Globus pallidus (tissue), 1 donor: ENCODE measurements around the gene CD38.
"Not testable (repeated sequence)": the region's sequence is repeated elsewhere in the genome, so short reads cannot be mapped to it uniquely, and the experiment has no call there.

Experiments used
- DNase-seq: peaks from one replicate; pipeline ENCODE4 v3.0.0-alpha.2; 2015; ENCODE audit warnings: low spot score

Gene CD38

DNA sequence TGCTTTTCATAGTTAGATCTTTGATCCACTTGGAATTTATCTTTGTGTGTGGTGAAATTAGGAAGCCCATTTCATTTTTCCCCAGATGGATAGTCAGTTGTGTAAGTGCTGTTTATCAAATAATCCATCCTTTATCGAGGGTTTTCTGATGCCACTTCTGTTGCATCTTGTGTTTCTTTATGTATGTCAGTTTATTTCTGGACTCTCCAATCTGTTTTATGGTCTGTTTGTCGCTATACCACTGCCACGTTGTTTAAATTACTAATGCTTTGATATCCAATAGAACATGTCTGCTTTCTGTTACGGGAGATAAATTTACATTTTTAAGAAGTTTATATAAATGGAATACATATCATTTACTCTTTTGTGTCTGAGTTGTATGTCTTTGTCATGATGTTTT is 21.0 kb downstream of the CD38 start:
- no peak for DNase-seq

DNA sequence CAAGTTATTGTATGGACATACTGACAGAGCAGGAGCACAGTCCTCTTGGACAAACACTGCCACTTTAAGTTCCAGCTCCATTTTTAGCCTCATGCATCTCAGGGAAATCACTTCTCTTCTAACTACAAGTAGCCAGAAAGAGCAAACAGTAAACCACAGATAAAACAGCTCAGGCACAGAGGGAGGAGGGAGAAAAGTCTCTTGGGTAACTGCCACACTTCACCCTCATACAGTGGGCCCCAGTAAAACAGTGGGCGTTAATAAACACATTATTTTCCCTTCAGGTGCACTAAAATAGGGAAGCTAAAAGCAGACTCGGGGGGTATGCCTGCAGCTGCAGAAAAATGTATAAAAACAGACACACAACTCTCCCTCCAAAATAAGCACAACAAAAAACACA is 21.6 kb downstream of the CD38 start:
- no peak for DNase-seq

DNA sequence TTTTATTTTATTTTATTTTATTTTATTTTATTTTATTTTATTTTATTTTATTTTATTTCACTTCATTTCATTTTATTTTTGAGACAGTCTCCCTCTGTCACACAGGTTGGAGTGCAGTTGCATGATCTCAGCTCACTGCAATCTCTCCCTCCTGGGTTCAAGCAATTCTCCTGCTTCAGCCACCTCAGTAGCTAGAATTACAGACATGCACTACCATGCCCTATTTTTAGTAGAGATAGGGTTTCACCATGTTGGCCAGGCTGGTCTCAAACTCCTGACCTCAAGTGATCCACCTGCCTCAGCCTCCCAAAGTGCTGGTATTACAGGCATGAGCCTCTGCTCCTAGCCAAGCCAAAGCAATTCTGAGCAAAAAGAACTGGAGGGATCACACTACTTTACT is 24.4 kb downstream of the CD38 start:
- DNase-seq = not testable (repeated sequence)

DNA sequence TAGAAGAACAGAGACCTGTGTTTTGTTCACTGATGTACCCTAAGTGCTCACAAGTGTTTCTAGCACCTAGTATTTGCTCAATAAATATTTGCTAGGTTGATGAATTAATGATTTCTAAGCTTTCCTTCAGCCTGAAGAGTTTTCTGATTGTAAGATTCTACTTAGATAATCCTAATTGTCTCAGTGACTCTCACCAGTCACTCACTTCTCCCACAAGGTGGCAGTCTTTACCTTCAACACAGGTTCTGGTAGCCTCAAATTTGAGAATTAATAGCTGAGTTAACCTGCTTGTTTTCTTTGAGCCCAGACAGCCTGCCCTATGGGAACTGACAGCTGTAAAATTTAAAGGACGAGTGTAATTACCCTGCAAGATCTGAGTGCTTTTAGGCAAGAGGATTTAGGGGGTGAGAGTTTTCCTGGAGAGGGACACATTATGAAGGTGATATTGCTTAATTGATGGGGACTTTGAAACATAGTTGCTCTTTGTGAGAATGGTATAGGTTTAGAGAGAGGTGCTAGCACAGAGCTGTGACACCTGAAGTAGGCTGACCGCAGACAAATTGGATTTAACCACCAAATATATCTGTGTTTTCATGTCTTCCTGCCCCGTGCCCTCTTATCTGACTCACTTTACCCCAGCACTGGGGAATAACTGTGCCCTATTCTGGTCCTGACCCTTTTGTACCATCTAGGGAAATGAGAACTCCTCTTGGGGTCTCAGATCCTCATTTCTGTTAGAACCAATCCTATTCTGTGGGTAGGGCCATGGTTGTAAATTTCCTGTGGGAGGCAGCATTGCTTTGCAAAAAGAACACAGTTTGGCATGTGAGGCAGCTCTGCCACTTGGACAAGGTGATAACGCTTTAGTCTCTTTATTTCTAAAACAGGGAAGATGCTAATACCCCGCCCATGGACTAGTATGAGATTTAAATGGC is 27.7 kb downstream of the CD38 start:
- peak; percentile 12 for DNase-seq

DNA sequence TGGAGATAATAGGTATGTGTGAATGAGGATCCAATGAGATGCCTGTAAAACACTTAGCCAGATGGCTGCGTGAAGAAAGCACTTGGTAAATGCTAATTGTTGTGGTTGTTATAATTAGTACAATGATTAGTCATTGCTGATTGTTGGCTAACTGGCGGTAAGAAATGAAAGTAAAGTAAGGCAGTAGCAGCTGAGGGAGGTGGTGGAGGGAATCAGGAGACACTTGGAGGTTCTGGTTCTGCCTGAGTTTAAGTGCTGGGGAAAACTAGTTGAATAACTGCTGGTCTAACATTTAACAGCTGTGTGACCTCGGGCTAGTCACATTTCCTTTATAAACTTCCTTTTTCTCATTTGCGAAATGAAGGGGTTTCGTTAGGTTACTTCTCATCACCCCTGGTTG is 30.9 kb downstream of the CD38 start:
- DNase-seq = no peak

DNA sequence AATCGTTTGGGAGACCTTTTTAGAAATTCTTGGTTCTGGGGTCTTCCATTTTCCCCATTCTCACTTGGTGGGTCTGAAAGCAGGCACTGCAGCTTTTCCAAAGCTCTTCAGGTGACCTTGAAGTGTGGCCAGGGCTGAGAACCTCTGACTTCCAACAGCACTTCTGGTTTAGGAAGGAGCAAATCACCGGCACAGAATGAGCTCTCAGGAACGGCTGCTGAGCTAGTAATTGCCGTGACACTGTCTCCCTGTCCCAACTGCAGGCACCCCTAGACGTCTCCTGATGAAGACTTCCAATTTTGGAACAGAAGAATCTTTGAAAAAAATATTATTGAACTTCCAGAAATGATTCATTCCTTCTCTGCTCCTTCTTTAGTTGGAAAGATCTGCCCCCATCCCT is 31.3 kb downstream of the CD38 start:
- no peak for DNase-seq

DNA sequence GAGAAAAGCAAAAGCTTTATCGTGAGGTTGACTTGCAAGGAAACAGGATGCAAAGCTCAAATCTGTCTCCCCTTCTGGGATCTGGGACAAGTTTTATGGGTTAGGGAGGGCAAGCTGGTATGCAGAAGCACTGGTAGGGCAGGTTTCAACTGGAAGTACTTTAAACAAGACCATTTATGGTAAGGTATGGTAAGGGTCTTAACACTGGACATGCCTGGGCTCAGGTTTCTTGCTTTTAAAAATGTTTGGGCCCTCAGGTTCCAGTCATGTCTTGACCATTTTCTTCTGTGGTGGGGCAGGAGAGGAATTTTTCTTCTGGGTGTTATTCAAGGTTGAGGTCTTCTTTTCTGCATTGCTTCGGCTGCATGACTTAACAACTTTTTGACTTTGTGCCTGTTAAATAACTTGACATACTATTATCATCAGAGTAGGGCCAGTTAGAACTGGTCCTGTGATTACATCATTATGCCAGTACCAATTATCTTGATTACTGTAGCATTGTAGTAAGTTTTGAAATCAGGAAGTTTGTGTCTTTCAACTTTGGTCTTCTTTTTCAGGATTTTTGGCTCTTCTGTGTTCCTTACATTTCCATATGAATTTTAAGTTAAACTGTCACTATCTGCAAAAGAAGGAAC is 33.7 kb downstream of the CD38 start:
- DNase-seq = no peak

DNA sequence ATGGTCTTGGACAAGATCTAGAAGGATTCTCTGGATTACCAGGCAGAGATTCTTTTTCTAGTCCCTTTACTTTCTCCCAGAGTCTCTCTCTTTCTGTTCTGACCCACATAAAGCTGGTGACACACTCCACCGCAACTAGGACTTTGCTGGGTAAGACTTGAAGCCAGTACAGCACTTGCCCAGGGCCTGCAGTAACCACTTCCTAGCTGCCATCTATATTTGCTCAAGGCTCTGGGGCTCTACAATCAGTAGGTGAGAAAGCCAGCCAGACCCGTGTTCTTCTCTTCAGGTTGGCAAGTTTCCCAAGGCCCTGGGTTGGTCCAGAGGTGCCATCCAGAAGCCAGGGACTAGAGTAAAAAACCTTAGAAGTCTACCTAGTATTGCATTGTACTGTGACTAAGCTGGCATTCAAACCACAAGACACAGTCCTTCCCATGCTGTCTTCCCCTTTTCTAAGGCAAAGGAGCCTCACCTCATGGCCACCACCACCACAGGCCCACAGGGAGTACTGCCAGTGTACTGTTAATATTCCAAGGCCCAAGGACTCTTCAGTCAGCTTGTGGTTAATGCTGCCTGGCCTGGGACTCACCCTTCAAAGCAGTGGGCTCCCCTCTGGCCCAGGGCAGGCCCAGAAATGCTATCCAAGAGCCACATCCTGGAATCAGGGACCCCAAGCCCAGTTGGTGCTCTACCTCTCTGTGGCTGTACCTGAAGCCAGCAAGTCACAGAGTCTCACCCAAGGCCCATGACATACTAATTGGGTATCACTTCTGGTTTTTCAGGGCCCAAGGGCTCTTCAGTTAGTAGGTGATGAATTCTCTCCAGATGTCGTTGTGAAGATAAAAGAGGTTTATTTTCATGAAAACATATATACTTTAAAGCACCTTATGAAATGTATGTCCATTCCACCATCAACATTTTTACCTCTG is 54.7 kb downstream of the CD38 start:
- DNase-seq = no peak

DNA sequence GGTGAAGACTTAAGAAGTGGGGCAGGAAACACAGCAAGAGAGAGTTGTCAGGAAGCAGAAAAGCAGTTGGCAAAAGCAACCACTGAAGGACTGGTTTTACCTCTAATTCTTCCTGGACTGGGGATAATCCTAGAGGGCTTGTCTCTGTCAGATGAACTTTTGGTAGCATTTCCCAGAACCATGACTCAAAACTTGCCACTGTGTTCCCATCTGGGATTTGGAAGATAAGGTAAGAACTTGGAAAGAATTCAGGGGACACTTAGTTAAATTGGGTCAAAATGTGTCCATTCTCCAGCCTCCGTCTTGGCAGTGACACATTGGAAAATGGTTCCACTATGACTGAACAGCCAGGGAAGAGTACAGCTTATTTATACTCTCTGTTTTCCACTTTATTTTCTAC is 55.7 kb downstream of the CD38 start:
- DNase-seq = no peak

DNA sequence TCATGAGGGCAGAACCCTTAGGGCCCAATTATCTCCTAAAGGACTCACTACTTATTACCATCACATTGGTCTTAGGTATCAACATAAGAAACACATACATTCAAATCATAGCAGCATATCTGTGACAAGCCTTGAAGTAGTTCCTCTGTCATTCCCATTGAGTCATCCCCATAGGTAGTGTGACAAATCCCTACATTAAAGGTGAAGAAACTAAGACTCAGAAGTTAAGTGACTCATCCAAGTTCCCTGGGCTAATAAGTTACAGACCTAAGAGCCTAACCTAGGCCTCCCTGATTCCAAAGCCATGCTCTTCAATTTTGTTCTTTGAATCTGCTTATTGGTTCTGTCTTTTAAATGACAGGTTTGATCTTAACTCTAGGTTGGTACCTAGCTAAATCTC is 58.2 kb downstream of the CD38 start:
- no peak for DNase-seq

DNA sequence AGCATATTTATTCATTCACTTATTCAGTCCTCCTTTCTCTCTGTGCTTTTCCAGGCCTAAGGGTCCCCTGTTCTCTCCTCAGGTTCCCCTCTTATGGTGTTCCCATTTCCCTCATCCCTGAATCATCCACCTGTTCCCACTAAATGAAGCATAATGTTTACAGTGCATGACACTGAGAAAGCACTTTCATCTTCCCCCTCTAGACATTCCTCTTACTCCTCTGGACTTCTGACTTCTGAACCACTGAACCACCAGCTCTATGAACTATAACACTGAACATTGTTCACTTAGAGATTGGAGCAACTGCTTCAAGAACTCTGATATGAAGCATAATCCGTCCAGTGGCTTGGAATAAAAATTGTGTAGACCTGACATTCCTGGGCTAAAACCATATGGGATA is 59.5 kb downstream of the CD38 start:
- no peak for DNase-seq

DNA sequence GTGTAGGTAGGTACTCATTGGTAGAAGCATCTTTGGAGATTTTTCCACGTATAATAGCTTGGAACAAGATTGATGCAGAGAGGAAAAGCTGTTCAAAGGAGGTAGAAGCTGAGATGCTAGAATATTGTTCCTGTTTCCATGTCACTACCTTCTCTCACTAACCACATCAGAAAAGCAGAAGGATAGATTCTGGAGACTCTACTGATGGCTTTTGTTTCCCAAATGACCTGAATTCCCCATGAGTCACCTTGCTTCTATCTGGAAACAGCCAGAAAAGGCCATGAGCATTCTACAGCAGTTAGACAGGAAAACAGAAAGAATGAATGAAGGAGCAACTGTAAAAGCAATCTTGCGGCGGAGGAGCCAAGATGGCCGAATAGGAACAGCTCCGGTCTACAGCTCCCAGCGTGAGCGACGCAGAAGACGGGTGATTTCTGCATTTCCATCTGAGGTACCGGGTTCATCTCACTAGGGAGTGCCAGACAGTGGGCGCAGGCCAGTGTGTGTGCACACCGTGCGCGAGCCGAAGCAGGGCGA is 63.1 kb downstream of the CD38 start:
- not testable (repeated sequence) for DNase-seq

DNA sequence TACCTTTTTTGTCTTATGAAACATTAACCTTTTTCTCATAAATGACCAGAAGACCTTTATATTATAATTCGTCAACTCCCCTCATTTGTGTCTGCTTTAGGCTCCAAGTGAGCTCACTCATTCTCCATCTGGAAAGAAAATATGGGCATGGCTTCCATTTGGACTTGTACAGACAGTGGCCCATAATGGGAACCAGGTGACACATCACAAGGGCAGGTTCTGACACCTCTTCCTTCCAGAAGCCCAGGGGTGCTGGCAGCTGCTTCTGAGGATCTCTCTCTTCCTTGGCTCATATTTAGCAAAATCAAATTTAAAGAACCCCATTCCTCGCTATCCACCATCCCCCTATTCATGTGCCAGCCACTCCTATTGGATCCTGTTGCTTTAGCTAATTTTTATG is 69.6 kb downstream of the CD38 start:
- no peak for DNase-seq

DNA sequence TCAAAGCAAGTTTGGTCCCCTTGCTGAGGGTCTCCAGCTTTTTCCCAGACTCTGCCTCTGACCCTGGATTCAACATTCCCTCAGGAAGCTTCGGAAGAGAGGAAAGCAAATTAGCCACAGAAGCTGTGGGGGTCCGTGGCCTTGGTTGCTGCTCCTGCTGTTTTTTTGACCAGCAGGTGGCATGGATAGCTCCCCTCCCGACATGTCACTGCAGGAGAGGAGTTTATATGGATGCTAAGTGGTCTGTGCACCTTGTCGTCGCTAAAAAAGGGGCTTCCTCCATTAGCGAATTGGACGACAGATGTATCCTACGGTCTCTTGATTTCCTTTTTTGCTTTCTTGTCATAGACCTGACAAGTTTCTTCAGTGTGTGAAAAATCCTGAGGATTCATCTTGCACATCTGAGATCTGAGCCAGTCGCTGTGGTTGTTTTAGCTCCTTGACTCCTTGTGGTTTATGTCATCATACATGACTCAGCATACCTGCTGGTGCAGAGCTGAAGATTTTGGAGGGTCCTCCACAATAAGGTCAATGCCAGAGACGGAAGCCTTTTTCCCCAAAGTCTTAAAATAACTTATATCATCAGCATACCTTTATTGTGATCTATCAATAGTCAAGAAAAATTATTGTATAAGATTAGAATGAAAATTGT is 70.2 kb downstream of the CD38 start:
- DNase-seq = no peak

DNA sequence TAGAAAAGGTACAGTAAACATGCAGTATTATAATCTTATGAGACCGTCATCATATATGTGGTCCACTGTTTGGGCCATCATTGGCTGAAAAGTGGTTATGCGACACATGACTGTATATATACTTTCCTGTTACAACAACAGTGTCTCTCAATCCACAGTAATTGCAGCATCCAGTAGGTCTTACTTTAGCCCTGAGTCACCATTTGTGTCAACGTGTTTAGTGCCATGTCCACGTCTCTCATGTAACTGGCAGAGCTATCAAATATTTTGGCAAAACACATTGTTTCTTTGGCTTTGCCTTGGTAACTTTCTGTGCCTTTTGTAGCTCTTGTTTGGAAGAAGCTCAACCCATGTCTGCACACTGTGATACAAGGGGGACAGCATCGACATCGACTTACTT is 73.8 kb downstream of the CD38 start:
- DNase-seq = no peak

DNA sequence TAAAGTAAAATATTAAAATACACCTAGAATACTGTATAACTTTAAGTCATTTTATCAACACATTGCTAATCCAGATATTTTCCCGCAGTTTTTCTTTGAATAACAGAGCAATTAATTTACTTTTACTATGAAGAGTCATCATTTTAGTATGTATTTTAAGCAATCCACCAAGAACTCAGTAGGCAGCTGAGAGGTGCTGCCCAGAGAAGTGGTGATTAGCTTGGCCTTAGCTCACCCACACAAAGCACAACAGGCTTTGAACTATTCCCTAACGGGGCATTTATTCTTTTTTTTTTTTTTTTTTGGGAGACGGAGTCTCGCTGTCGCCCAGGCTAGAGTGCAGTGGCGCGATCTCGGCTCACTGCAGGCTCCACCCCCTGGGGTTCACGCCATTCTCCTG is 74.4 kb downstream of the CD38 start:
- no peak for DNase-seq

DNA sequence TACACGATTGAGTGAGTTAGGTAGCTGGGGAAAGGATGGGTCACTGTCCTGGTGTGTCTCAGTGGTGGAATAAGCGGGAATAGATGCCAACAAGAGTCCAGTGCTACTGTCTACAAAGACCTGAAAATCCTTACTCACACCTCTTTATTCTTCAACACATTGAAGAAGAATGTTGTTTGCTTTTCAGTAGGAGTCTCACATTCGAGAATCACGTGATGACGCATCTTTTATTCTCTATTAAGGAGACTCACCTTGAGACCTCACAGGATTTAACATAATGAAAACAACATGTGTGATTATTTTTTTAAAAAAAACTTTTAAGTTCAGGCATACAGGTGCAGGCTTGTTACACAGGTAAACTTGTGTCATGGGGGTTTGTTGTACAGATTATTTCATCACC is 75.2 kb downstream of the CD38 start:
- no peak for DNase-seq

DNA sequence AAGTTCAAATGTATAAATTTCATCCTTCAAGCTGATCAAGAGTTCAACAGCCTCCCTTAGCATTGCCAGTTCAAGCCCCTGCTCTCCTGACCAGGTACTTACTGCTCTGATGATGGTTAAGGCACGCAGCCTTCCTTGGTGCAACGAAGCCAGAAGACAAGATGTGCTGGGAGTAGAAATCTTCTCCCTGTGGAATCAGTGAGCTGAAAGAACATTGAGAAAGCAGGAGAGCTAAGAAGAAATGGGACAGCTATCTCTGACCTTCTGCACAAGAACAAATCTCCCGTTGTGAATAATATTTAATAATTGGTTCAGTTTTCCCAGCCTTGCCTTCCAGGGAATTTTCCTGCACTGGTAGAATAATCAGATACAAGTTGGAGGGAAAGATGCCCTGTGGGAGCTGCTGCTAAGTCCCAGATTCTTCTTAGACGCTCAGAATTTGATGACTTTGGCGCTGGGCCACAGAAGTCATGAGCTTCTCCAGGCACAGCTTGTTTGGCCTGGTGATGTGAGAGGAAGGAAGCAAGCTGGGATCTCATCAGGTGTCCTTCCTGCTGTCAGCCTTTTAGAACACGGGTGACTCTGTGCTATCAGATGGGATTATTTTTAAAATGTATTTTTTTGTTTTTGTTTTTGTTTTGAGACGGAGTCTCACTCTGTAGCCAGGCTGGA is 77.8 kb downstream of the CD38 start:
- DNase-seq = peak; percentile 15

DNA sequence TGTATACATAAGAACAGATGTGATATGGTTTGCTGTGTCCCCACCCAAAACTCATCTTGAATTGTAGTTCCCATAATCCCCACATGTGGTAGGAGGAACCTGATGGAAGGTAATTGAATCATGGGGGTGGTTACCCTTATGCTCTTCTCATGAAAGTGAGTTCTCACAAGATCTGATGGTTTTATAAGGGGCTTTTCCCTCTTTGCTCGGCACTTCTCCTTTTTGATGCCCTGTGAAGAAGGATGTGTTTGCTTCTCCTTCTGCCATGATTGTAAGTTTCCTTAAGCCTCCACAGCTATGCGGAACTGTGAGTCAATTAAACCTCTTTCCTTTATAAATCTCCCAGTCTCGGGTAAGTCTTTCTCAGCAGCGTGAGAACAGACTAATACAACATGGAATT is 83.1 kb downstream of the CD38 start:
- DNase-seq = not testable (repeated sequence)

DNA sequence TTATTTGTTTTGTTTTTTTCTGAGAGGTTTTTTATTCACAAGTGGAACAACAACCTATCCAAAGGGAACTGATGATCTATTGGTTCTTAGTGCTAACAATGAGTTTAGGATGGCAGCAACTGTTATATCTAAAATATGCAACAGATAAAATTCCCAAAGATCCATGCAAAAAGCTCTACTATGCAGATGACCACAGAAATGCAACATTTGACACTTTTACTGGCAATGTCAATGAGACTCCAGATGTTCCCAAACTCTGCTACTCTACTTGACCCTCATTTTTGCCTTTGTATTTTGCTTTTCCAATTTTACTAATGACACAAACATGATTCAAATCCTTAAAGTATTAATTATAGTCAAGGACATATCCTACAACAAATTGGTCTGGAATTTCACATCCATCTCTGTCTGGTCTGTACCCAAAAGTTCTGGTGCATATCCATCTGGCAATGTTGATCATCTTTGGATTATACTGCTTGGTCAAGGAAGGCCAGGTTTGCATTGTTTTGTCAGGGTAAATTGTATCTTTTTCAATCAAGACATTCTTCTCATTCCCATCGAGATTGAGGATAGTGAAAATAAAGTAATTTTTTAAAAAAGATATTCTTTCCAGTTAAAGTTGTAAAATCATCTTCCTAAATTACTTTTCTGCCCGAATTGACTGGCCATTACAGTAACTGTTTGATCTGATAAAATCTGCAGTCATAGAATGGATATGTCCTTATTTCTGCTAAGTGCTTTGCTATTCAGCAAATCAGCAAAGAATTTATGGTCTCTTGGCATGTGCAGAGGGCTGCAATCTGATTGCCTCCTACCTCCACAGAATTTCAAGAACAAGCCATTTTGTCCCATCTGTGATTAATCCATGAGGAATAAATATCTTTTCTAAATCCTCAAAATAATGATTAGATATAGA is 86.8 kb downstream of the CD38 start:
- no peak for DNase-seq
